HEK293 (cell line): ENCODE measurements around the gene ANKRD11.

ENCODE experiments used
- CTCF ChIP-seq: fragments of 450-650 bp; formaldehyde crosslinking; IDR thresholded peaks from 2 replicates; pipeline ENCODE4 v1.5.1; 2016; ENCODE audit warnings: missing biosample characterization, missing genetic modification characterization
- KLF16 ChIP-seq: fragments of 450-650 bp; formaldehyde crosslinking; IDR thresholded peaks from 2 replicates; pipeline ENCODE4 v1.5.1; 2017; ENCODE audit warnings: missing biosample characterization, missing genetic modification characterization
- MEIS1 ChIP-seq: sonication (generic); formaldehyde crosslinking; IDR thresholded peaks from 2 replicates; pipeline ENCODE4 v1.8.1; 2022; ENCODE audit warnings: missing genetic modification reagents, mild to moderate bottlenecking, borderline replicate concordance
- TCF7L2 ChIP-seq: IDR thresholded peaks from 2 replicates; pipeline ENCODE4 v1.6.1; 2011; ENCODE audit warnings: low read depth, mild to moderate bottlenecking, inconsistent platforms, low read length, moderate library complexity, borderline replicate concordance
- ZBTB26 ChIP-seq: fragments of 450-650 bp; formaldehyde crosslinking; optimal IDR thresholded peaks from 2 replicates; pipeline ENCODE3; 2016; ENCODE audit warnings: missing biosample characterization, mild to moderate bottlenecking, missing genetic modification characterization
- ZNF501 ChIP-seq: fragments of 450-650 bp; formaldehyde crosslinking; IDR thresholded peaks from 2 replicates; pipeline ENCODE4 v1.5.1; 2016; ENCODE audit warnings: missing biosample characterization, missing genetic modification characterization
- ZNF580 ChIP-seq: fragments of 450-650 bp; formaldehyde crosslinking; IDR thresholded peaks from 2 replicates; pipeline ENCODE4 v1.5.1; 2016; ENCODE audit warnings: missing biosample characterization, missing genetic modification characterization
- ZNF707 ChIP-seq: fragments of 450-650 bp; formaldehyde crosslinking; IDR thresholded peaks from 2 replicates; pipeline ENCODE4 v1.5.1; 2016; ENCODE audit warnings: missing biosample characterization, missing genetic modification characterization
- TF ChIP-seq, protein P1 (sequence below): fragments of 450-650 bp; formaldehyde crosslinking; IDR thresholded peaks from 2 replicates; pipeline ENCODE4 v1.5.1; 2016; ENCODE audit warnings: missing biosample characterization, missing genetic modification characterization

GRCh38 chr16:89317729-89318429 is 172.5 kb downstream of the ANKRD11 start:
- TF ChIP-seq CTCF (tag by site-specific recombination) (no peak), ZNF580 (tag by site-specific recombination) (no peak), ZBTB26 (no peak), KLF16 (no peak), ZNF501 (no peak), MEIS1 (no peak), TCF7L2 (no peak), ZNF707 (tag by site-specific recombination) (no peak)
- TF ChIP-seq, protein P1, sequence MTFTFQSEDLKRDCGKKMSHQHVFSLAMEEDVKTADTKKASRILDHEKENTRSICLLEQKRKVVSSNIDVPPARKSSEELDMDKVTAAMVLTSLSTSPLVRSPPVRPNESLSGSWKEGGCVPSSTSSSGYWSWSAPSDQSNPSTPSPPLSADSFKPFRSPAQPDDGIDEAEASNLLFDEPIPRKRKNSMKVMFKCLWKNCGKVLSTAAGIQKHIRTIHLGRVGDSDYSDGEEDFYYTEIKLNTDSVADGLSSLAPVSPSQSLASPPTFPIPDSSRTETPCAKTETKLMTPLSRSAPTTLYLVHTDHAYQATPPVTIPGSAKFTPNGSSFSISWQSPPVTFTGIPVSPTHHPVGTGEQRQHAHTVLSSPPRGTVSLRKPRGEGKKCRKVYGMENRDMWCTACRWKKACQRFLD (tag by site-specific recombination) = no peak
